Astrocyte of the spinal cord (primary cell): ENCODE measurements around the gene SFT2D3.

Experiments used
- DNase-seq: peaks from one replicate; pipeline ENCODE4 v3.0.0; 2011; ENCODE audit warnings: low read depth, low spot score
- H3K4me3 ChIP-seq: 2 replicates; pipeline ENCODE4 v1.5.1; 2011; ENCODE audit warnings: low read depth, mild to moderate bottlenecking, low read length, moderate library complexity
- in situ Hi-C: cut with HindIII; loops from 2 replicates; pipeline ENCODE4 v1.10.0; 2017; ENCODE audit warnings: low sequenced_read_pairs
- TF ChIP-seq, protein P1 (sequence below): IDR thresholded peaks from 2 replicates; pipeline ENCODE4 v1.5.1; 2012; ENCODE audit warnings: low read depth, mild to moderate bottlenecking, low read length, inconsistent platforms

SFT2D3 gene, protein sequence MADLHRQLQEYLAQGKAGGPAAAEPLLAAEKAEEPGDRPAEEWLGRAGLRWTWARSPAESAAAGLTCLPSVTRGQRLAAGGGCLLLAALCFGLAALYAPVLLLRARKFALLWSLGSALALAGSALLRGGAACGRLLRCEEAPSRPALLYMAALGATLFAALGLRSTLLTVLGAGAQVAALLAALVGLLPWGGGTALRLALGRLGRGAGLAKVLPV

DNA sequence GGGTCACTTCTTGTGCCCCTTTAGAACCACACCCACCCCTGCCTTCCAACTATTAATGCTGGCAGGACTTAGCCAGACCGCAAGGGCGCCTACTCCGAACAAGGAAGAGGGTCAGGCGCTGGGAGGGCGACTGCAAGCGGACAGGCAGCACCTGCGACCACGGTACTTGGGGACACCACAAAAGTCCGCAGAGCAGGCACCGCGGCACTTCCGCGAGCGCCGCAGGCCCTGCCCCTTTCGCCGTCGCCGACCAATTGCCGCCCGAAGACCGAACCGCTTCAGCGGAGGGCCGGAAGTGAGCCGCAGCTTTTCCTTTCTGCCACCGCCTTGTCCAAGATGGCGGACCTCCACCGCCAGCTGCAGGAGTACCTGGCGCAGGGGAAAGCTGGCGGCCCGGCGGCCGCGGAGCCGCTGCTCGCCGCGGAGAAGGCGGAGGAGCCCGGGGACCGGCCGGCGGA, at the start of gene SFT2D3:
TSS of gene SFT2D3 (plus strand) at position 305 of the 458 bp plus-strand sequence. CDS start at position 337, 32 bp downstream.
- H3K4me3 ChIP-seq, result peak within 1 kb of the TSS; percentile 68
- TF ChIP-seq, protein P1, sequence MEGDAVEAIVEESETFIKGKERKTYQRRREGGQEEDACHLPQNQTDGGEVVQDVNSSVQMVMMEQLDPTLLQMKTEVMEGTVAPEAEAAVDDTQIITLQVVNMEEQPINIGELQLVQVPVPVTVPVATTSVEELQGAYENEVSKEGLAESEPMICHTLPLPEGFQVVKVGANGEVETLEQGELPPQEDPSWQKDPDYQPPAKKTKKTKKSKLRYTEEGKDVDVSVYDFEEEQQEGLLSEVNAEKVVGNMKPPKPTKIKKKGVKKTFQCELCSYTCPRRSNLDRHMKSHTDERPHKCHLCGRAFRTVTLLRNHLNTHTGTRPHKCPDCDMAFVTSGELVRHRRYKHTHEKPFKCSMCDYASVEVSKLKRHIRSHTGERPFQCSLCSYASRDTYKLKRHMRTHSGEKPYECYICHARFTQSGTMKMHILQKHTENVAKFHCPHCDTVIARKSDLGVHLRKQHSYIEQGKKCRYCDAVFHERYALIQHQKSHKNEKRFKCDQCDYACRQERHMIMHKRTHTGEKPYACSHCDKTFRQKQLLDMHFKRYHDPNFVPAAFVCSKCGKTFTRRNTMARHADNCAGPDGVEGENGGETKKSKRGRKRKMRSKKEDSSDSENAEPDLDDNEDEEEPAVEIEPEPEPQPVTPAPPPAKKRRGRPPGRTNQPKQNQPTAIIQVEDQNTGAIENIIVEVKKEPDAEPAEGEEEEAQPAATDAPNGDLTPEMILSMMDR, result no peak
- in situ Hi-C loops, result no loop called here
- peak; percentile 89 for DNase-seq

DNA sequence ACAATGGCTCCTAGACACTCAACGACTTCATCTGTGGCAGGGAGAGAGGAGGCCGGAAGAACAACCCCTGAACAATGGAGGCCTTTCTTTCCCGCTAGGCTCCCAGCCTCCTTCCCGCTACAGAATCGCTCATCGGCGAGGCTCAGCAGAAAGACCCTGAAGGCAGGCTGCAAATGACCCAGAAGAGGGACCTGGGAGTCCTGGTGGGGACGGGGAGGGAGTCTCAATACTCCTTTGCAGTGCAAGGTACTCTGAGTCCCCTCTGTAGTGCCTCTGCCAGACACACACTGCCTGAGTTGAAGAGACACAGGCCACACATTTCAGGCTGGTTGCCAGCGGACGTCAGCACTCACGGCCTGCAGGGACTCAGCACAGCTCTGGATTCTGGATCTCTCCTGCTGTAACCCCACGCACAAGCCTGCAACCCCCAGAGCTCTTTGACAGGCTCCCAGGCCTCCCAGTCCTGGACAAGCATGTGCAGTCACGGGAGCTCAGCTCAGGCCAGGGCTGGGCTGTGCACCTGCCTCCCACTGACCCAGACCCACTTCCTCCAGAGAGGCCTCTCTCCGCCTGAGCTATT, 49.2 kb upstream of the SFT2D3 start:
- no peak overlapping the region for H3K4me3 ChIP-seq
- TF ChIP-seq, protein P1, result no peak
- in situ Hi-C loops, result no loop called here
- no peak for DNase-seq

DNA sequence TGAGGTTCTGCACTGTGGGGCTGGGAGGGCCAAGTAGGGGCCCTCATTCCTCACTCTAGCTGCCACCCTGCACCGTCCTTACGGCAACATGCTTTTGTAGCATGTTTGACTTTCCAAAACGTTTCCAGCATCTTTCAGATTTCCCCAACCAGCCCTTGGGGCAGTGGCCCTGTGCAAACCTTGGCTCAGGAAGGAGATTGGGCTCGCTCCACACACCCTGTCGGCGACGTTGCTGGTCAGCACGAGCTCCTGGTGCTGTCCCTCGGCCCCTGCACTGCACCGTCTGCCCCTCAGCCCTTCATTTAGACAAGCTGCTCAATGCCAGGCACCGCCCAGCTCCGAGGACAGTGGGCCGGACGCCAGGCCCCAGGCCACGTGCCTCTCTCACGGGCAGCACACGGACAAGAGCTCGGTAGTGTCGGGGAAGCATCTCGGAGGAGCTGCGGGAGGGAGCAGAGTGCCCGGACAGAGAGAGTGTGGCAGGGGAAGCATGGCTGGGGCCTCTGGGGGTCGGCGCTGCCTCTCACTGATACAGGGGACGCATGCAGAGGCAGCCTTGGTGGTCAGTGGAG, 48.4 kb upstream of the SFT2D3 start:
- in situ Hi-C loops, result no loop called here
- no peak overlapping the region for H3K4me3 ChIP-seq
- DNase-seq, result no peak
- TF ChIP-seq, protein P1, result no peak

GRCh38 chr2:127653421-127654083, 47.7 kb upstream of the SFT2D3 start:
- TF ChIP-seq, protein P1, result no peak
- no peak for DNase-seq
- no peak overlapping the region for H3K4me3 ChIP-seq
- in situ Hi-C loops, result no loop called here

- in situ Hi-C loops, result no loop called here
- DNase-seq, result no peak
- no peak overlapping the region for H3K4me3 ChIP-seq
- TF ChIP-seq, protein P1, result no peak
Measured at GRCh38 chr2:127654084-127654837, 47.0 kb upstream of the SFT2D3 start.

DNA sequence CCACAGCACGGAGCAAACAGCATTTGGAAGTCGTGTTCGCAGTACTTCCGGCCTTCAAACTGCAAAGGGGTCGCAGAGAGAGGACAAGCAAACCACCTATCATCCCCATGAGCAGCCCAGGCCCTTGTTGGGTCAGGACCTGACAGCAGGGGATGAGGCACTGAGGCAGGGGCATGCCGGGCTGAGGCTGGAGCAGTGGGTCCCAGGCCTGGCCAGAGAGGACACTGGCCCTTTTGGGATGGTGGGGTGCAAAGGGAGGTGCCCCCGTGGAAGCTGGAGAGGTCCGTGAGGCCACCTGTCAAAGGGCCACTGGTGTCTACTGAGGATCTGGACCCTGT, 46.5 kb upstream of the SFT2D3 start:
- DNase-seq, result no peak
- TF ChIP-seq, protein P1, result no peak
- in situ Hi-C loops, result no loop called here
- H3K4me3 ChIP-seq, result no peak overlapping the region
